H7 (cell line): ENCODE data around the gene KSR1. TPM values are rescaled to one million over a fixed set of nuclear protein-coding genes. Genes with fewer than 3 reads are reported as not detected.
"Not testable (repeated sequence)": the region's sequence is repeated elsewhere in the genome, so short reads cannot be mapped to it uniquely, and the experiment has no call there.

Source experiments
- DNase-seq: peaks from one replicate; pipeline ENCODE4 v3.0.0; 2012
- H3K27me3 ChIP-seq: 2 replicates; pipeline ENCODE4 v1.6.0; 2011; ENCODE audit warnings: mild to moderate bottlenecking, low read length; ENCODE audit not compliant: control insufficient read depth, insufficient read depth
- H3K36me3 ChIP-seq: replicated peaks from 2 replicates; pipeline ENCODE4 v1.5.1; 2011; ENCODE audit warnings: low read length; ENCODE audit not compliant: control insufficient read depth, insufficient read depth
- H3K4me3 ChIP-seq: 2 replicates; pipeline ENCODE4 v1.5.1; 2011; ENCODE audit warnings: low read depth, mild to moderate bottlenecking, control low read depth, low read length, moderate library complexity; ENCODE audit not compliant: insufficient read depth
- total RNA-seq: library from RNA; depleted of rRNA; stranded (reverse); fragments of >200 nt; shearing (Covaris generic); gene quantifications from 2 replicates; pipeline ENCODE4 v1.2.3, GENCODE V29; 2014

KSR1 gene
- total RNA-seq, 1 experiment from 2014 or later = 31.2 TPM

DNA sequence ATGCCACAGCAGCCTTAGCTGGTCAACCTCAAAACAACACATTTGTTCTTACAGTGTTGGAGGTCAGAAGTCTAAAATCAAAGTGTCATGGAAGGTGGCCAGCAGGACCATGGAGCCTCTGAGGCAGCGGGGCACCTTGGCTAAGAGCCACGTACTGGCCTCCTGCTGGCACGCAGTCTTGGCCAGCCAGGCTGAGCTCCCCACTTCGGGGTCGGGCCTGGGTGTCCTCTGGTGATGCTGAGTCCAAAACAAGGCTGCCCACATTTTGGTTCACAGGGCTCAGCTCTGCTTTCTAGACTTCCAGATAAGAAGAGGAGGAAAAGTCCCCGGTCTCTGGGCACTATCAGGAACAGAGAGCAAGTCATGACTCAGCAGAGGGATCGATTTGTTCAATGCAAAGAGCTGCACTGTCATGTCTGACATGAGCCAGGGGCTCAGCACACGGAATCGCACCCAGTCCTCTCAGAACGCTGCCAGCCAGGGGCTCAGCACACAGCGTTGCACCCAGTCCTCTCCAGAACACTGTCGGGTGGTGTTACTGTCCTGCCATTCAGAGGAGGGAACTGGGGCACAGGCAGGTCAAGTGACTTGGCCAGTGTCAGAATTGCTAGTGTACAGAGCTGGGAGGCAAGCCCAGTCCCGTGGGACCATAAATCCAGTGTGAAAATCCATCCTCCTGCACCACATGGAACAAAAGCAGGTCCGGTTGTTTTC lies 177.2 kb downstream of the KSR1 start:
- no peak for DNase-seq
- H3K4me3 ChIP-seq = no peak overlapping the region

DNA sequence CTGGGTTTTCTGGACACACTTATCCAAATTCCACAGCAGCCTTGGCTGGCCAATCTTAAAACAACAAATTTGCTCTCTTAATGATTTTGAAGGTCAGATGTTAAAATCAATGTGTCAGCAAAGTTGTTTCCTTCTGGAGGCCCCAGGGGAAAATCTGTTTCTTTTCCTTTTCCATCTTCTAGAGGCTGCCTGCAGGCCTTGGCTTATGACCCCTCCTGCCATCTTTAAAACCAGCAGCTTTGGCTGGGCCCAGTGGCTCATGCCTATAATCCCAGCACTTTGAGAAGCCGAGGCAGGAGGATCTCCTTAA lies 177.7 kb downstream of the KSR1 start:
- Histone ChIP-seq H3K27me3 (no peaks in the 10 kb centered on the region), H3K4me3 (no peak overlapping the region), H3K36me3 (no peaks in the 10 kb centered on the region)
- DNase-seq = no peak

More for the DNA sequence above, 177.2 kb downstream of the KSR1 start:
- H3K36me3 ChIP-seq = no peaks in the 10 kb centered on the region
- H3K27me3 ChIP-seq = no peaks in the 10 kb centered on the region

DNA sequence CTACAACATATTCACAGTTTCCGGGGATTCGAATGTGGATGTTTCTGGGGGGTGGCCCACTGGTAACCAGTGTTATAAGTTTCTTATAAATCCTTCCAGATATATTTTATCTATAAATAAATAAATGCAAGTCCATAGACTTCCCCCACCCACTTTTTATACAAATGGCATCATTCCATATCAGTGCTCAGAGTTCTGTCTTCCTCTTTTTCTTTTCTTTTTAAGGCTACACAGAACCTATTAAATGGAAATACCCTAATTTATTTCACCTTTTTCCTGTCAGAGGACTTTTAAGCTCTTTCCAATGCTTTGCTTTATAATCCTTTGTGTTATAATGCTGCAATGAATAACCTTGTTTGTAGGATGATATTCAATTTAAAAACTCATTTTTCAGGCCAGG lies 178.5 kb downstream of the KSR1 start:
- DNase-seq = no peak
- H3K27me3 ChIP-seq = no peaks in the 10 kb centered on the region

DNA sequence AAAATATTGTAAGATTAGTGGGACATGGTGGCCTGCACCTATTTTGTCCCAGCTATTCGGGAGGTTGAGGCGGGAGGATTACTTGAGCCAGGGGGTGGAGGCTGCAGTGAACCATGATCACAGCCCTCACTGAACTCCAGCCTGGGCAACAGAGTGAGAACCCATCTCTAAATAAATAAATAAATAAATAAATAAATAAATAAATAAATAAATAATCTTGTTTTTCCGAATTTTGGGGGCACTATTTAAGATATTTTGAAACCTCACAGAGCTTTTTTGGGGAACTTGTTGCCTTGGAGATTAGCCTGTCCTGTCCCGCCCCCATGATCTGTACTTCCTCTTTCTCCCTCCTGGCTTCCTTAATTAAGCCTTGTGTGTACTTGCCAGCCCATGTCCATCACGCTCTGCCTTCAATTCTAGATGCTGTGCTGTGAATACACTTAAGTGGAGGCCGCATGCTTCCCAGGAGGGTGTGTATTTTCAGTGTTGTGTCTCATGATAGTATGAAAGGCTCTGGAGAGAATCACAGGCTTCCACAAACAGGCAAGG lies 179.1 kb downstream of the KSR1 start:
- Histone ChIP-seq H3K36me3 (no peaks in the 10 kb centered on the region), H3K27me3 (no peaks in the 10 kb centered on the region), H3K4me3 (no peak overlapping the region)
- no peak for DNase-seq

More for the DNA sequence above, 178.5 kb downstream of the KSR1 start:
- Histone ChIP-seq H3K36me3 (no peaks in the 10 kb centered on the region), H3K4me3 (no peak overlapping the region)

DNA sequence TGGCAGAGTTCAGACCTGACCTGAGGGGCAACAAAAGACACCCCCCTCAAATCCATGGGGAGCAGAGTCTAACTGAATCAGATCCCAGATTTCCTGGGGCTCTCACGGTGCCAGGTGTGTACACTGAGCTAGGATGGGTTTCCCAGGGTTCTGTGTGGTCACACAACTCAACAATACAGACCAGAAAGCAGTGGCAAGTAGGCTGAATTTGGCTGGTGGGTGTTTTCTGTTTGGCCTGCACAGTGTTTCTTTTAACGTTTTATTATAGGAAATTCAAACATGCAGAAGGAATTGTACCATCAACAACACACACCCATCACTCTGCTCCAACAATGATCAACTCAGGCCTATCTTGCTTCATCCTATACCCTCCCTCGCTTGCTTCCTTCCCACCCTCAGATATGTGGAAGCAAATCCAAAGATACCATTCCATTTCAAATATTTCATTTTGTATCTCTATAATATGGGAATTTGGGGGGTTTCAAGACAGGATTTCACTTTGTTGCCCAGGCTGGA lies 179.8 kb downstream of the KSR1 start:
- H3K4me3 ChIP-seq, H3K36me3 ChIP-seq, DNase-seq, H3K27me3 ChIP-seq: not testable (repeated sequence)

DNA sequence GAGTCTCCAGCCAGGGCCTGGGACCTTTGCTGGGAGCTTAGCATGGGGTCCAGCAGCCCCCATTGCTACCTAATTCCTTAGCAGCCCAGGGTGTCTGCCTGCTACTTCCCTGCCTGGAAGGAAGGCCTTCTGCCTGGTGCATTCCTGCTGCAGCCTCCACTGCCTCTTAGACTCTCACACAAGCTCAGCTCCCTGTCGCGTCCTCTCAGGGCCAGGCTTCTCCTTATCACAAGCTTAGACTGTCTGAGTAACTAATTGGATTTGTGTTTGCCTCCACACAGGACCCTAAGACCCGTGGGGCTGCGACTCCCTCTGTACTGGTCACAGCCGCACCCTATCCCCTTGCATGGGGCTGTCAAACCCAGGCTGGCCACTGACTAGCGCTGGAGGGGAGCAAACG lies 181.6 kb downstream of the KSR1 start:
- H3K36me3 ChIP-seq, H3K27me3 ChIP-seq, H3K4me3 ChIP-seq, DNase-seq: not testable (repeated sequence)

DNA sequence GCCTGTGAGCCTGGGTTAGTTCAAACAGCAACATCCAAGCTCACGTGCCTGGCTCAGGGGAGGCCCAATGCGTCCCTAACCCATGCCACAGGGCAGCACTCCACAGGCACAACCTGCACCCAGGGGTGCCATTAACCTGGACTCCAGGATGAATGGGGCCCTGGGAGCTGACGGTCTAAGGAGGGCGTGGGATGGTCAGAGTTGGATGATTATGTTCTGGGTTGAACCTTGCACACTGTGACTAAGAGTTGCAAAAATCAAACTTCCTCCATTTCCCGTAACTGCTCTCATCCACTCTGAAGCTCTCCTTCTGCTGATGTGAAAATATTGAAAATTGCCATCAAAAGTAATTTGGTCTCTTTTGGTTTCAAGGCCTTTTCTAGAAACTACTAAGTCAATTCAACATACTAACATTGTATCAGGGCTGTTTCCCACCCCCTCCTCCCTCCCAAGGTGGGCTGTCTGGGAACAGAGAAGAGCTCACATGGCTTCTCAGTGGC lies 182.2 kb downstream of the KSR1 start:
- not testable (repeated sequence) for H3K36me3 ChIP-seq, H3K27me3 ChIP-seq, DNase-seq, H3K4me3 ChIP-seq

DNA sequence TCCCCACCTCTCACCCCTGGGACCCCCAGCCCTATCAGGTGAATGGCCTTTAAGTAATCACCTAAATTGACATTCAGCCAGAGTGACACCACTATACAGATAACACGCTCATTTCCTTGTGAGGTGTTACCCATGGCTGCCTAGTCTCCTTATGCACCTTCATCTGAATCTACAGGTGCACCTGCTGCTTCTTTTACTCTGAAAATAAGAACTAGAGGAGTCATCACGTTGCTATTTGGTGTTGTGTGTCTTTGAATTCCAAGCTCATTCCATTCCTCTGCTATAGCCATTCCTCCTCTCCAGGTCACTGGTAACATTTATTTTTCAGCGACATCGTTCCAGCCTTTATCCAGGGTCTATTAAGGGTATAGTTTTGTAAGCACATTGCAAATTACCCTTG lies 184.5 kb downstream of the KSR1 start:
- no peak for DNase-seq
- no peaks in the 10 kb centered on the region for H3K36me3 ChIP-seq
- no peaks in the 10 kb centered on the region for H3K27me3 ChIP-seq
- H3K4me3 ChIP-seq = no peak overlapping the region

DNA sequence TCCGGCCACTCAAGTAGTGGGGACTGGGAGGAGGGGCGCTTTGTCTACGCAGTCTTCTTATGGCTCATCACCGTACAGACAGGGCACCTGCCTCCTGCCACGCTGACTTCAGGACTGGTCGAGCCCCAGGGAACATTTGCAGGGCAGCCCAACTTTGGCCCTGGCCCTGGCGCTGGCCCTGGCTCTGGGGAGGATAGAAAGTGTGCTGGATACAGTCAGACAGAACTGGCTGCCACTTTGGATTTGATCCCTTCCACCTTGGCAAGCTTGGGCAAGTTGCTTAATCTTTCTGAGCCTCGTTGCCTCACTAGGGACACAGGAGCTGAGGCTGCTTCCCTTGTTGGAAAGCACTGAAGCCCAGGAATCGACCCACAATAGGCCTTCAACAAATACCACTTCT lies 188.3 kb downstream of the KSR1 start:
- no peak for DNase-seq
- Histone ChIP-seq H3K4me3 (no peak overlapping the region), H3K36me3 (no peaks in the 10 kb centered on the region), H3K27me3 (no peaks in the 10 kb centered on the region)

DNA sequence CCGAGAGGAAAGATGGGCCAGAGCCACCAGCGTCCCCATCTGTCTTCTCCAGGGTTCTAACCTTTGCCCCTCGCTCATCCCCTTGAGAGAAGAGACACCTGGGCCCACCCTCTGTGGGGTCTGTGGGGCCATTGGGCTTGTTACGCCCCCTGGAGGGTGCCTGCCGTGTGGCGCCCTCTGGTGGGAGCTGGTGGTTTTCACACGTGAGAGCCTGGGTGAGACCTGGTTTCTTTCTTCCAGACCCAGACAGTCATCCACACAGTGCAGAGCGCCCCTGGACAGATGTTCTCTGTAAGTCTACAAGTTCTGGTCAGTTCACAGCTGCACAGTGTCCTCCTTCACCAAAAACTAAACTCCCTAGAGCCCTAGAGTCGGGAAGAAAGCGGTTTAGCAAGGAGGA lies 189.4 kb downstream of the KSR1 start:
- not testable (repeated sequence) for H3K4me3 ChIP-seq, DNase-seq, H3K27me3 ChIP-seq, H3K36me3 ChIP-seq

DNA sequence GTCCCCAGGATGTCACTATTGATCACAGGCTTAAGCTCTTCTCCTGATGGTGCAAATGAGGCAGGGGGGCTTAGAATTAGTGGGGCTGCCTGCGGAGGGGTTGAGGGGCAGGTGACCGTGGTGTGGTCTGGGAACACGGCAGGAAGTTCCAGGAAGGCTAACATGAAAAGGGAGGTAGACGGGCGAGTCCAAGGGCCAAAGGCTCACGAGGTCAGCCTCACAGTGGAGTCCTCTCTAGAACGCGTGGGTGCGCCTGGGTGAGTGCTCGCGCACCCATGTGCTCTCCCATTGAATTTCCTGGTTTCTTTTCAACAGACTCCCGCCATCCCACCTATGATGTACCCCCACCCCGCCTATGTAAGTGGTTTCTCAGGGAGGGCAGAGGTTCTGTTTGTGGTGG lies 190.0 kb downstream of the KSR1 start:
- H3K36me3 ChIP-seq = no peaks in the 10 kb centered on the region
- no peak for DNase-seq

DNA sequence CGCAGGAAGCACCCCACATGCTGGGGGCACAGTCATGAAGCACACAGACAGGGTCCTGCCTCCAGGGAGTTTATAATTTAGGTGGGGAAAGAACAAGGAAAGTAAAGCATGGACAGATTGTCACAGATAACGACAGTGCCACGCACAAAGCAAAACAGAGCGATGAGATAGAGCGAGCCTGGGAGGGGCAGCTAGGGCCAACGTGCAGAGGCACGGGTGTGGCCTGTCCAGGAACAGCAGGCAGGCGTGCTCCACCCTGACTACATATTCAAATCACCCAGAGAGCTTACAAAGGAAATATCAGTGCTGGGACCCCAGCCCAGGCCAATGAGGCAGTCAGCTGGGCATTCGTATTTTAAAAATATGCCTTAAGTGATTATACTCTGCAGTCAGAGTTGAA lies 191.5 kb downstream of the KSR1 start:
- no peak overlapping the region for H3K4me3 ChIP-seq
- no peak for DNase-seq

More for the DNA sequence above, 190.0 kb downstream of the KSR1 start:
- H3K27me3 ChIP-seq = no peaks in the 10 kb centered on the region
- no peak overlapping the region for H3K4me3 ChIP-seq

DNA sequence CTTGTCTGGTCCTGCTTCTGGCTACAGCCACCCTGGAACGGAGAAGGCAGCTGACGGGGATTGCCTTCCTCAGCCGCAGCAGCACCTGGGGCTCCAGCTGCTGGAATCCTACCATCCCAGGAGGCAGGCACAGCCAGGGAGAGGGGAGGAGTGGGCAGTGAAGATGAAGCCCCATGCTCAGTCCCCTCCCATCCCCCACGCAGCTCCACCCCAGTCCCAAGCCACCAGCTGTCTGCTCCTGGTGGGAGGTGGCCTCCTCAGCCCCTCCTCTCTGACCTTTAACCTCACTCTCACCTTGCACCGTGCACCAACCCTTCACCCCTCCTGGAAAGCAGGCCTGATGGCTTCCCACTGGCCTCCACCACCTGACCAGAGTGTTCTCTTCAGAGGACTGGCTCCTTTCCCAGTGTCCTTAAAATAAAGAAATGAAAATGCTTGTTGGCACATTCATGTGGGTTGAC lies 192.9 kb downstream of the KSR1 start:
- H3K4me3 ChIP-seq, H3K36me3 ChIP-seq, H3K27me3 ChIP-seq: not testable (repeated sequence)
- DNase-seq = peak; percentile 55

More for the DNA sequence above, 191.5 kb downstream of the KSR1 start:
- H3K36me3 ChIP-seq = no peaks in the 10 kb centered on the region
- H3K27me3 ChIP-seq = no peaks in the 10 kb centered on the region

DNA sequence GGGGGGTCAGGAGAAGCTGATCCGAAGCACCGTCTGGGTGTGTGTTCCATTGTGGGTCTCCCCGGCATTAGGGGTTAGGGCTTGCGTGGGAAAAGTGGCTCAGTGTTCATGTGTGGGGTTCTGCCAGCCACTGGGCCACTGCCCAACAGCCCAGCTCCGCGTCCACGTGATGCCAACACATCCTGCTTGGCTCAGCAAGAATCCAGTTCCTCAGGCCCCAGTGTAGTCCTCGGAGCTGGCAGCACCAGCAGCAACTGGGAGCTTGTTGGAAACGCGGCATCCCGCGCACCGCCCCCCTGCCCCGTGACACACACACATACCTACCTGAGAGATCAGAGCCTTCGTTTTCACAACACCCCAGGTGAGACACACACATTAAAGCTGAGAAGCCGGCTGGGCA lies 193.7 kb downstream of the KSR1 start:
- H3K27me3 ChIP-seq = no peaks in the 10 kb centered on the region
- H3K4me3 ChIP-seq = no peak overlapping the region
- DNase-seq = no peak
- H3K36me3 ChIP-seq = no peaks in the 10 kb centered on the region

DNA sequence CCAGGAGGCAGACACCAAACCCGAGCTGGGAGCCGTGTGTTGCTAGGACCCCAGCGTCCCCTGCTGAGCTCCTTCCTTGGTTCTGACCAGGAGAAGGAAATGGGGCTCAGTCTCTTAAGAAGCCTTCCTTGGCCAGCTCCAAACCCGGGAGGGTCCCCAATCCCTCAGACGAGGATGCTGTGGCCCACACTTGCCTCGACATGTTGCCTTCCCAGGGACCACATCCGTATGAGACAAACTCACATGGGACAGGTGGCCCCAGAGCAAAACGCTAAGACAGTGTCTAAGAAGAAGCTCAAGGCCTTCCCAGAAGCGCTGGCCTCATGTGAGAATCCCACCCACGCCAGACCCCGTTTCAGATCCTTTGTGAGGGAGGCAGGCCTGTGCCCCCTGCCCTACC lies 194.6 kb downstream of the KSR1 start:
- no peak for DNase-seq
- Histone ChIP-seq H3K27me3 (no peaks in the 10 kb centered on the region), H3K36me3 (no peaks in the 10 kb centered on the region), H3K4me3 (no peak overlapping the region)
